C4-2B (cell line): Measurements from ENCODE around the gene ZDHHC22.
A peak's percentile ranks its signal among the peaks of the same experiment; 100 is the strongest.

Experiments used
- H3K27ac ChIP-seq: fragments of 450-650 bp; 2 replicates; pipeline ENCODE4 v1.5.1; 2017
- CTCF ChIP-seq: fragments of 450-650 bp; conservative IDR thresholded peaks from 2 replicates; pipeline ENCODE4 v1.5.1; 2017; ENCODE audit warnings: mild to moderate bottlenecking
- ZFX ChIP-seq: fragments of 450-650 bp; IDR thresholded peaks from 2 replicates; pipeline ENCODE4 v1.6.1; 2017

Gene ZDHHC22, protein sequence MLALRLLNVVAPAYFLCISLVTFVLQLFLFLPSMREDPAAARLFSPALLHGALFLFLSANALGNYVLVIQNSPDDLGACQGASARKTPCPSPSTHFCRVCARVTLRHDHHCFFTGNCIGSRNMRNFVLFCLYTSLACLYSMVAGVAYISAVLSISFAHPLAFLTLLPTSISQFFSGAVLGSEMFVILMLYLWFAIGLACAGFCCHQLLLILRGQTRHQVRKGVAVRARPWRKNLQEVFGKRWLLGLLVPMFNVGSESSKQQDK

DNA sequence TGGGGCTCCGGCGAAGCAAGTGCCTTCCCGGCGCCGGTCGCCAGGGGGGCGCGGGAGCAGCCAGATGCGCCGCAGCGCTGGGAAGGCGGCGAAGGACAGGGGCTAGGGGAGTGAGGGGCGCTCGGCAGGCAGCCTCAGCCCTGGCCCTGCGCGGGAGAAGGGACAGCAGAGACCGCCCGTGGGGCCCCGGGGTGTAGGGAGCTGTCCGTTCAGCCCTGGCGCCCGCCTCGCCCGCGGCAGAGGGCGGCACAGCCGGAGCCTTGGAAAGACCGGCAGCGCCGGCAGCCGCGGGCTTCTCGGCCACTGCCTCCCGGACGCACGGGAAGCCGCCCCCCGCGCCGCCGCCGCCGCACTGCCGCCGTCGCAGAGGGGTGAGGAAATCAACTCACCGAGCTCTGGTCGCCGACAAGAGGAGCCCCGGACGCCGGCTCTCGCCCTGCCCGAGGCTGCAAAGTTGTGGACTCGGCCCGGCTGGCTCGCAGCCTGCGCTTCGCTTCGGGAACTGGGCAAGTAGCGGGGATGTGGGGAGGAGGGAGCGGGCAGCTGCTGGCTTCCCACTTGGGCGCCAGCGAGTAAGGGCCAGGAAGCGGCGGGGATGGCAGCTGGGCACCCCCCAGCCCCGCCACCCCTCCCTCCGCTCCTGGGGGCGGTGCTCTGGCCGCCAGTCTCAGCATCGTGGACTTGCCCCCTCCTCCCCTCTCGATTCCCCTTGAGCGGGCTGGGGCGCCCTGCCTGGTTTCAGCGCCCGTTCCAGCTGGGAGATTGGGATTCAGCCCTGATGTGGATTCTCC lies at the start of gene ZDHHC22:
TSS of gene ZDHHC22 (minus strand) at position 578 of the 791 bp plus-strand sequence. CDS start 2,053 bp downstream, outside the sequence.
- TF ChIP-seq ZFX (no peak), CTCF (peak; percentile 51)
- no peak within 1 kb of the TSS for H3K27ac ChIP-seq

GRCh38 chr14:77190977-77191376 lies 49.4 kb upstream of the ZDHHC22 start:
- H3K27ac ChIP-seq = no peak overlapping the region
- TF ChIP-seq CTCF (no peak), ZFX (no peak)

DNA sequence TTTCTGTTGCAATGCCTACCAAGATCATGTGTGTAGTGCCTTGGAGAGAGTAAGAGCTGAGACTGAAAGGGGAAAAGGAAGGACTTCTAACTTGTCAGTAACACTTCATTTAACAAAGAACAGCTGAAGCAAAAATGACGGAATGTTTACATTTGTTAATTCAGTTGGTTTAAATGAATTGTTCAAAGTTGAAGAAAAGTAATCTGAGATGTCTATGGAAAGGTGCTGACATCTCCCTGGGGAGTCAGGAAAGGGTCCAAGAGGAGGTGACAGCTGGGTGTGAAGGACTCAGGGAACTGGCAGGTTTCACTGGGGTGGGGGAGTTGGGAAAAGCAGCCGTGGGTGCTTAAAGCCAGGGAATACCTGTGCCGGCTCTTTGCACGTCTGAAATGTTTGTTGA lies 47.9 kb upstream of the ZDHHC22 start:
- no peak overlapping the region for H3K27ac ChIP-seq
- TF ChIP-seq CTCF = no peak
- no peak for TF ChIP-seq ZFX

DNA sequence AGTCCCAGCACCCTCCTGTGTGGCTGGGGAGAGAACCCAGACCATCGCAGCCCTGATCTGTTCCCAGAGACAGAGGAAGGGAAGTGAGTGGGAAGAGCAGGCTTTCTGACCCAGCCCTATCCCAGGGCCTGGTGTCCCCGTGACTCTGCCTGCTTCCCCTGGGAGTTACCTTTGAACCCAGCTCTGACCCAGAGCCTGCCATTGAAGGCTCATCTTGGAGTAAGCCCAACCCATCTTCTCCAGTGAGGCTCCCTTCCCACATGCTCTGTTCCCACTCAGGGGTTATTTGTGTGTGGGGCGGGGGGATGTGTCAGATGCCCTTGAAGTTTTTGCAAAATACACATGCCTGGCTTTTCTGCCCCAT lies 46.0 kb upstream of the ZDHHC22 start:
- TF ChIP-seq CTCF = no peak
- TF ChIP-seq ZFX = no peak

GRCh38 chr14:77186911-77187648 lies 45.5 kb upstream of the ZDHHC22 start:
- TF ChIP-seq CTCF (no peak), ZFX (no peak)
- H3K27ac ChIP-seq = no peak overlapping the region

More for the DNA sequence above, 46.0 kb upstream of the ZDHHC22 start:
- no peak overlapping the region for H3K27ac ChIP-seq

GRCh38 chr14:77185093-77185465 lies 43.5 kb upstream of the ZDHHC22 start:
- TF ChIP-seq CTCF (no peak), ZFX (no peak)
- peak overlapping the region; percentile 18; the same call in 1 of the 2 replicates for H3K27ac ChIP-seq
